GM21619 (cell line): ENCODE data around the gene PTPRK.

Experiments
- ATAC-seq: cut with Tn5 transposase; IDR thresholded peaks from one replicate; pipeline ENCODE4 v1.9.1; 2021; ENCODE audit not compliant: unreplicated experiment

The PTPRK gene

GRCh38 chr6:128520436-128521281, at the start of gene PTPRK:
TSS of gene PTPRK (minus strand) at chr6:128520599. CDS start at chr6:128520358, 241 bp downstream.
- ATAC-seq: peak; percentile 89

- no peak for ATAC-seq
Measured at GRCh38 chr6:128567029-128567428, 46.6 kb upstream of the PTPRK start.

GRCh38 chr6:128560966-128561365, 40.6 kb upstream of the PTPRK start:
- ATAC-seq: no peak

GRCh38 chr6:128558924-128559323, 38.5 kb upstream of the PTPRK start:
- no peak for ATAC-seq

GRCh38 chr6:128558021-128558420, 37.6 kb upstream of the PTPRK start:
- no peak for ATAC-seq

GRCh38 chr6:128557081-128557480, 36.7 kb upstream of the PTPRK start:
- ATAC-seq: no peak

GRCh38 chr6:128554302-128554701, 33.9 kb upstream of the PTPRK start:
- ATAC-seq: no peak

GRCh38 chr6:128541261-128541660, 20.9 kb upstream of the PTPRK start:
- no peak for ATAC-seq

- no peak for ATAC-seq
Measured at GRCh38 chr6:128538763-128539162, 18.4 kb upstream of the PTPRK start.

GRCh38 chr6:128532827-128533226, 12.4 kb upstream of the PTPRK start:
- ATAC-seq: no peak

GRCh38 chr6:128532136-128532535, 11.7 kb upstream of the PTPRK start:
- no peak for ATAC-seq

- ATAC-seq: no peak
Measured at GRCh38 chr6:128531696-128532095, 11.3 kb upstream of the PTPRK start.

GRCh38 chr6:128528241-128528640, 7.8 kb upstream of the PTPRK start:
- ATAC-seq: no peak

GRCh38 chr6:128527375-128527774, 7.0 kb upstream of the PTPRK start:
- ATAC-seq: no peak

- no peak for ATAC-seq
Measured at GRCh38 chr6:128526152-128526914, 5.9 kb upstream of the PTPRK start.

GRCh38 chr6:128525406-128525805, 5.0 kb upstream of the PTPRK start:
- no peak for ATAC-seq

GRCh38 chr6:128521282-128521632, 858 bp upstream of the PTPRK start:
- no peak for ATAC-seq

- peak; percentile 18 for ATAC-seq
Measured at GRCh38 chr6:128519931-128520435, 416 bp downstream of the PTPRK start.

GRCh38 chr6:128519132-128519930, 1.1 kb downstream of the PTPRK start:
- no peak for ATAC-seq

GRCh38 chr6:128518434-128519131, 1.8 kb downstream of the PTPRK start:
- ATAC-seq: no peak

- no peak for ATAC-seq
Measured at GRCh38 chr6:128517124-128517523, 3.3 kb downstream of the PTPRK start.
